Muscle layer of duodenum (tissue), 2 donors: Measurements from ENCODE around the gene NHLRC4.
A peak's percentile ranks its signal among the peaks of the same experiment; 100 is the strongest.

Source experiments
- H3K27ac ChIP-seq: one replicate; pipeline ENCODE4 v1.7.0; 2013; ENCODE audit warnings: mild to moderate bottlenecking, low read length
- H3K27me3 ChIP-seq: one replicate; pipeline ENCODE4 v1.7.0; 2013; ENCODE audit warnings: low read depth, mild to moderate bottlenecking, control low read depth, low read length
- H3K36me3 ChIP-seq, 2 donors: one replicate each; pipeline ENCODE4 v1.7.0; 2013; ENCODE audit warnings: low read length in 2 of 2, control low read depth in 1 of 2, mild to moderate bottlenecking in 1 of 2; ENCODE audit not compliant: insufficient read depth in 2 of 2, control insufficient read depth in 1 of 2
- H3K4me1 ChIP-seq, 2 donors: one replicate each; pipeline ENCODE4 v1.7.0; 2013; ENCODE audit warnings: low read length in 2 of 2, mild to moderate bottlenecking in 2 of 2, control low read depth in 1 of 2, moderate library complexity in 1 of 2; ENCODE audit not compliant: insufficient read depth in 2 of 2, control insufficient read depth in 1 of 2
- H3K4me3 ChIP-seq, 2 donors: one replicate each; pipeline ENCODE4 v1.7.0; 2013; ENCODE audit warnings: low read length in 2 of 2, low read depth in 1 of 2, mild to moderate bottlenecking in 1 of 2
- H3K9me3 ChIP-seq, 2 donors: one replicate each; pipeline ENCODE4 v1.7.0; 2013; ENCODE audit warnings: low read length in 2 of 2, control low read depth in 1 of 2, mild to moderate bottlenecking in 1 of 2; ENCODE audit not compliant: control insufficient read depth in 1 of 2
- donor health status: healthy.

NHLRC4 gene

GRCh38 chr16:583815-584591 lies 17.2 kb downstream of the NHLRC4 start:
- Histone ChIP-seq H3K36me3 (peaks cover 0 to 8% of the 10 kb centered on the region in 2 donors), H3K27ac (no peak overlapping the region), H3K27me3 (peaks cover 5% of the 10 kb centered on the region), H3K4me3 (no peak overlapping the region), H3K4me1 (peaks cover 3 to 26% of the 10 kb centered on the region in 2 donors), H3K9me3 (no peaks in the 10 kb centered on the region)

GRCh38 chr16:585351-585750 lies 18.5 kb downstream of the NHLRC4 start:
- no peak overlapping the region for H3K27ac ChIP-seq
- peaks cover 3 to 22% of the 10 kb centered on the region in 2 donors for H3K4me1 ChIP-seq
- H3K27me3 ChIP-seq = peaks cover 5% of the 10 kb centered on the region
- peaks cover 0 to 8% of the 10 kb centered on the region in 2 donors for H3K36me3 ChIP-seq
- H3K9me3 ChIP-seq = no peaks in the 10 kb centered on the region
- no peak overlapping the region for H3K4me3 ChIP-seq

DNA sequence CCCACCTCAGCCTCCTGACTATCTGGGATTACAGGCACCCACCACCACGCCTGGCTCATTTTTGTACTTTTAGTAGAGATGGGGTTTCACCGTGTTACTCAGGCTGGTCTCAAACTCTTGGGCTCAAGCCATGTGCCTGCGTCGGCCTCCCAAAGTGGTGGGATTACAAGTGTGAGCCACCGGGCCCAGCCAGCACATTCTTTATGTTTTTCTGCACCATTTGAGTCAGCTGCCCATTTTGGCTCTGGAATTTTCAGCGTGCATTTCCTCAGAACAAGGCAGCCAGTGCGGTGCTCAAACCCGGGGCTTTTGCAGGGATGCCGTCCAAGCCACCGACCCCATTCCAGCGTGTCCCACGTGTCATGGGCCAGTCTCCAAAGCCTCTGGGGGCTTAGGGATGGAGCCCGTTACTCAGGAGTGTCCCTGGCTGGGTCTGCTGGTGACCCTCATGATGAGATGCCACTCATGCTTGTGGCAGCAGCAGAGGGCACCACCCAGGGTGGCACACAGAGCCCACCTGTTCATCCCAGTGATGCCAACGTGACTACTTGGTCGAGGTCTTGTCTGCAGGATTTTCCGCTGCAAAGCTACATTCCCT lies 19.3 kb downstream of the NHLRC4 start:
- no peaks in the 10 kb centered on the region for H3K9me3 ChIP-seq
- H3K27ac ChIP-seq = no peak overlapping the region
- H3K27me3 ChIP-seq = peaks cover 5% of the 10 kb centered on the region
- peaks cover 9 to 30% of the 10 kb centered on the region in 2 donors for H3K4me1 ChIP-seq
- H3K4me3 ChIP-seq = no peak overlapping the region
- H3K36me3 ChIP-seq = no peaks in the 10 kb centered on the region

GRCh38 chr16:586645-587590 lies 20.1 kb downstream of the NHLRC4 start:
- H3K4me1 ChIP-seq = peaks cover 10 to 35% of the 10 kb centered on the region in 2 donors
- H3K36me3 ChIP-seq = no peaks in the 10 kb centered on the region
- no peaks in the 10 kb centered on the region for H3K9me3 ChIP-seq
- H3K27ac ChIP-seq = no peak overlapping the region
- no peak overlapping the region for H3K4me3 ChIP-seq
- H3K27me3 ChIP-seq = peaks cover 5% of the 10 kb centered on the region

- Histone ChIP-seq H3K9me3 (no peaks in the 10 kb centered on the region), H3K27ac (peak overlapping the region; percentile 85), H3K4me3 (peak overlapping the region; percentile 59 to 92), H3K27me3 (peaks cover 5% of the 10 kb centered on the region), H3K36me3 (no peaks in the 10 kb centered on the region), H3K4me1 (peaks cover 18 to 39% of the 10 kb centered on the region in 2 donors)
Measured at GRCh38 chr16:588639-588888, 21.8 kb downstream of the NHLRC4 start.

DNA sequence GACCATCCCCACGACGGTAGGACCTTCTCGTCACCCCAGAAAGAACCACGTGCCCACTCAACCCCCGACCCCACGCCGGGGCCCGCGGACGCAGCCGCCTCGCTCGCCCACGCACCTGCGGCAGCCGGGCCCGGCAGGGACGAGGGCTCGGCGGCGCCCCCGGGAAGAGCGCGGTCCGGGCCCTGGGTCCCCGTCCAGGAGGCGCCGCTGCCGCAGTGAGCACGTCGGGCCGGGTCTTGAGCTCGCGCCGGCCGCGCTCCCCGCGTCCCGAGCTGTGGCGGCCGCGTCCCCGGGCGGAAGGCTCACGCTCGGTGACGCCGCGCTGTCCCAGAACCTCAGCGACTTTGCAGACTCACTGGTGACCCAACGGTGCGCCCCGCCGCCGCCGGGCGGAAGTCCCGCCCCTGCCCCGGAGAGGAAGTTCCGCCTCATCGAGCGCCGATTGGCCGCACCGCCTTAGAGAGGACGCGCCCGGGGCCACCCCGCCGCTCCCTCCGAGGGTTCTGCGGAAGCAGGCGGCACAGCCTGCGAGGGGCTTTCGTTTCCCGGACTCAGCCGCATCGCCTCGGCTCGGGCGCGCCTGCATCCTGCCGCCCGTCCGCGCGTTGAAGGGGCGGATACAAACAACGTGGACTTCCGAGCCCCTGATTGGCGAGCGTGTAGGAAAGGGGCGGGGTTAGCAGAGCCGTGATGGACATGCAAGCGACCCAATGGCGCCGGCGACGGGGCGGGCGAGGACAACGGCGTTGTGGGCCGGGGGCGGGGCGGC lies 22.3 kb downstream of the NHLRC4 start:
- Histone ChIP-seq H3K27ac (peak overlapping the region; percentile 85), H3K4me3 (peak overlapping the region; percentile 59 to 92), H3K4me1 (peaks cover 18 to 39% of the 10 kb centered on the region in 2 donors), H3K9me3 (no peaks in the 10 kb centered on the region), H3K36me3 (no peaks in the 10 kb centered on the region), H3K27me3 (peaks cover 5% of the 10 kb centered on the region)

- Histone ChIP-seq H3K27me3 (peaks cover 5% of the 10 kb centered on the region), H3K27ac (peak within 1 kb of the TSS; percentile 85), H3K9me3 (no peaks in the 10 kb centered on the region), H3K4me3 (peak within 1 kb of the TSS; percentile 76 to 92), H3K36me3 (no peaks in the 10 kb centered on the region), H3K4me1 (peaks cover 18 to 39% of the 10 kb centered on the region in 2 donors)
Measured at GRCh38 chr16:589658-590187, 22.9 kb downstream of the NHLRC4 start, which contains the start of gene RAB40C. Gene RAB40C (plus strand): TSS chr16:590066. CDS start chr16:590292, 226 bp downstream.

DNA sequence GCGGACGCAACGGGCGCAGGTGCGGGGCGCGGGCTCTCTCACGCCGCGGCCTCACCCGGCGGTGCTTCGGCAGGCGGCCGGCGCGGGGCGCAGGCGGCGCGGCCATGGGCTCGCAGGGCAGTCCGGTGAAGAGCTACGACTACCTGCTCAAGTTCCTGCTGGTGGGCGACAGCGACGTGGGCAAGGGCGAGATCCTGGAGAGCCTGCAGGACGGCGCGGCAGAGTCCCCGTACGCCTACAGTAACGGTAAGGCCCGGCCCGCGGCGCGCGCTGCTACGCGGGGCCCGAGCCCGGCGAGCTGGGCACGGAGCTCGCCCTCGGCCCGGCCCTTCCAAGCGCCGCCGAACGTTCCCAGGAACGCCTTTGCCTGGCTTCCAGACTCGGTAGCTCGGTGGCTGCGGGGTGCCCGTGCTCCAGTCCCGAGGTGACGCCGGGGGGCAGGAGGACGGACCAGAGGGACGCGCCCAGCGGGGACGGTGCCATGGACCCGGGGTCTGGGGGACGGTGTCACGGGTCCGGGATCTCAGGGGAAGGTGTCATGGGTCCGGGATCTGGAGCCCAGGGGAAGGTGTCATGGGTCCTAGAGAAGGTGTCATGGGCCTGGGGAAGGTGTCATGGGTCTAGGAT lies 23.5 kb downstream of the NHLRC4 start:
- H3K9me3 ChIP-seq = no peaks in the 10 kb centered on the region
- H3K27ac ChIP-seq = peak overlapping the region; percentile 45
- no peaks in the 10 kb centered on the region for H3K36me3 ChIP-seq
- peaks cover 5% of the 10 kb centered on the region for H3K27me3 ChIP-seq
- H3K4me1 ChIP-seq = peaks cover 18 to 39% of the 10 kb centered on the region in 2 donors
- peak overlapping the region; percentile 74 to 76 for H3K4me3 ChIP-seq

GRCh38 chr16:590815-591200 lies 24.0 kb downstream of the NHLRC4 start:
- Histone ChIP-seq H3K27me3 (peaks cover 2% of the 10 kb centered on the region), H3K36me3 (no peaks in the 10 kb centered on the region), H3K27ac (peak overlapping the region; percentile 45), H3K4me3 (peak overlapping the region; percentile 74 to 76), H3K4me1 (peaks cover 18 to 39% of the 10 kb centered on the region in 2 donors), H3K9me3 (no peaks in the 10 kb centered on the region)

DNA sequence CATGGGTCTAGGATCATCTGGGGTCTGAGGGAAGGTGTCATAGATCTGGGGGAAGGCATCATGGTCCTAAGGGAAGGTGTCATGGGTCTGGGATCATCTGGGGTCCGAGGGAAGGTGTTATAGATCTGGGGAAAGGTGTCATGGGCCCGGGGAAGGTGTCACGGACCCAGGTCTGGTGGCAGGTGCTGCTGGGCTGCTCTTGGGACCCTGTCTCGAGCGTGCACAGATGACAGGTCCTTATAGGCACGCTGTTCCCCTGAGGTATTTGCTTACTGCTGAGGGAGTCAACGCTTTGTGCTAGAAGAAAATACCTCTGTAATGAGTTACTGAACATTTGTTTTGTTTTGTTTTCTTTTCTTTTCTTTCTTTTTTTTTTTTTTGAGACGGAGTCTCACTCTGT lies 24.4 kb downstream of the NHLRC4 start:
- no peaks in the 10 kb centered on the region for H3K9me3 ChIP-seq
- peak overlapping the region; percentile 45 for H3K27ac ChIP-seq
- no peaks in the 10 kb centered on the region for H3K36me3 ChIP-seq
- peaks cover 18 to 36% of the 10 kb centered on the region in 2 donors for H3K4me1 ChIP-seq
- H3K4me3 ChIP-seq = peak overlapping the region; percentile 74 to 76
- no peaks in the 10 kb centered on the region for H3K27me3 ChIP-seq
